Right lobe of liver (tissue), 6 donors: ENCODE measurements around the gene SH2D3A. TPM values are rescaled to one million over a fixed set of nuclear protein-coding genes. Genes with fewer than 3 reads are reported as not detected.

Source experiments
- ATAC-seq, 4 donors: fragments of 200-7000 bp; cut with Tn5 transposase; one replicate each; pipeline ENCODE4 v1.9.1; 2020; ENCODE audit warnings: mild to moderate bottlenecking in 4 of 4, moderate library complexity in 4 of 4
- DNase-seq, 3 donors: peaks; one replicate each; pipeline ENCODE4 v3.0.0-alpha.2; 2020
- H3K27ac ChIP-seq, 3 donors: fragments of 200-600 bp; one replicate each; pipeline ENCODE4 v1.8.0; 2022
- H3K27me3 ChIP-seq, 2 donors: fragments of 200-600 bp; one replicate each; pipeline ENCODE4 v1.8.0; 2022
- H3K36me3 ChIP-seq, 4 donors: fragments of 200-600 bp; sonication (generic) in 1 of 4; one replicate each; pipeline versions ENCODE4 v1.5.1 to v1.8.0; 2017 to 2022; ENCODE audit warnings: control low read depth in 1 of 4
- H3K4me1 ChIP-seq, 4 donors: fragments of 200-600 bp; sonication (generic) in 1 of 4; one replicate each; pipeline versions ENCODE4 v1.5.1 to v1.8.0; 2017 to 2022; ENCODE audit warnings: control low read depth in 1 of 4
- H3K4me3 ChIP-seq, 3 donors: fragments of 200-600 bp; one replicate each; pipeline ENCODE4 v1.8.0; 2022
- H3K9me3 ChIP-seq, 4 donors: fragments of 200-600 bp; sonication (generic) in 1 of 4; one replicate each; pipeline versions ENCODE4 v1.5.1 to v1.8.0; 2017 to 2022; ENCODE audit warnings: control low read depth in 1 of 4
- POLR2A ChIP-seq: fragments of 450-650 bp; IDR thresholded peaks from one replicate; pipeline ENCODE4 v1.6.1; 2017; ENCODE audit warnings: antibody characterized with exemption, mild to moderate bottlenecking
- WGBS: methylation state at CpG from one replicate; pipeline ENCODE4 v1.1.6; 2018; ENCODE audit warnings: low coverage, low lambda C conversion rate; ENCODE audit not compliant: insufficient coverage; ENCODE audit errors: missing lambda C conversion rate; 5-methylcytosine and 5-hydroxymethylcytosine counted together
- intact Hi-C, 2 donors: fragments of 100-400 bp; cut with DNase I; formaldehyde crosslinking; loops; one replicate each; pipeline versions ENCODE4 v1.11.2 to v1.14.1; 2022
- total RNA-seq, 6 experiments: library from RNA; depleted of rRNA in 2 of 6; stranded (reverse); fragments of >200 nt in 2 of 6; fragmentation: NEBNext Ultra II Directional in 3 of 6; extraction: Animal tissue kit (Norgen Biotek cat#: 25700) in 3 of 6; gene quantifications; one replicate each; pipeline versions ENCODE4 v1.1.0 to v1.2.4, GENCODE V29; 2016 to 2023
- TF ChIP-seq, protein P1 (sequence below), 4 donors: fragments of 200-600 bp in 3 of 4; fragments of 450-650 bp in 1 of 4; IDR thresholded peaks; one replicate each; pipeline versions ENCODE4 v1.5.1 to v1.8.0; 2016 to 2022; ENCODE audit warnings: antibody characterized with exemption in 4 of 4, mild to moderate bottlenecking in 2 of 4
- donor health status: DM: no; HTN: yes; CAD: no.
- donor health status: DM: no; HTN: no; CAD: no.
- donor health status: DM: no; HTN: no; CAD: no.
- donor health status: DM: no; HTN: yes; CAD: no.
- donor health status: DM: no; HTN: yes; CAD: no.

The SH2D3A gene
- total RNA-seq, 6 experiments from 2014 or later, result 0.72 to 2.3 (median 1.3) TPM

- intact Hi-C loops, result no loop called here
- Histone ChIP-seq H3K27ac (no peak overlapping the region), H3K4me1 (peaks cover 0 to 17% (median under 1%) of the 10 kb centered on the region in 4 donors), H3K27me3 (no peaks in the 10 kb centered on the region), H3K4me3 (peak overlapping the region in 2 of 3 donors; percentile 11 to 60), H3K36me3 (peaks cover 5 to 42% (median 24%) of the 10 kb centered on the region in 4 donors), H3K9me3 (no peaks in the 10 kb centered on the region)
- TF ChIP-seq POLR2A, result no peak
- TF ChIP-seq, protein P1, sequence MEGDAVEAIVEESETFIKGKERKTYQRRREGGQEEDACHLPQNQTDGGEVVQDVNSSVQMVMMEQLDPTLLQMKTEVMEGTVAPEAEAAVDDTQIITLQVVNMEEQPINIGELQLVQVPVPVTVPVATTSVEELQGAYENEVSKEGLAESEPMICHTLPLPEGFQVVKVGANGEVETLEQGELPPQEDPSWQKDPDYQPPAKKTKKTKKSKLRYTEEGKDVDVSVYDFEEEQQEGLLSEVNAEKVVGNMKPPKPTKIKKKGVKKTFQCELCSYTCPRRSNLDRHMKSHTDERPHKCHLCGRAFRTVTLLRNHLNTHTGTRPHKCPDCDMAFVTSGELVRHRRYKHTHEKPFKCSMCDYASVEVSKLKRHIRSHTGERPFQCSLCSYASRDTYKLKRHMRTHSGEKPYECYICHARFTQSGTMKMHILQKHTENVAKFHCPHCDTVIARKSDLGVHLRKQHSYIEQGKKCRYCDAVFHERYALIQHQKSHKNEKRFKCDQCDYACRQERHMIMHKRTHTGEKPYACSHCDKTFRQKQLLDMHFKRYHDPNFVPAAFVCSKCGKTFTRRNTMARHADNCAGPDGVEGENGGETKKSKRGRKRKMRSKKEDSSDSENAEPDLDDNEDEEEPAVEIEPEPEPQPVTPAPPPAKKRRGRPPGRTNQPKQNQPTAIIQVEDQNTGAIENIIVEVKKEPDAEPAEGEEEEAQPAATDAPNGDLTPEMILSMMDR (IDR thresholded peaks at IDR 0.05), result no peak
- WGBS, result 51% methylated on average over 8 of the region's 10 CpGs
- peak in 2 of 3 donors; percentile 39 to 59 for DNase-seq
- ATAC-seq, result no peak
These were observed 50.2 kb downstream of the SH2D3A start for GRCh38 chr19:6717036-6717435.

GRCh38 chr19:6716610-6716970, 50.6 kb downstream of the SH2D3A start:
- no peak for ATAC-seq
- peaks cover 8 to 46% (median 27%) of the 10 kb centered on the region in 4 donors for H3K36me3 ChIP-seq
- no peak for DNase-seq
- H3K4me3 ChIP-seq, result peak overlapping the region in 2 of 3 donors; percentile 11 to 60
- H3K9me3 ChIP-seq, result no peaks in the 10 kb centered on the region
- 67% methylated on average over 6 of the region's 6 CpGs for WGBS
- no peak overlapping the region for H3K27ac ChIP-seq
- peaks cover 0 to 17% (median 3%) of the 10 kb centered on the region in 4 donors for H3K4me1 ChIP-seq
- no peaks in the 10 kb centered on the region for H3K27me3 ChIP-seq
- intact Hi-C loops, result no loop called here
- TF ChIP-seq POLR2A, result no peak
- TF ChIP-seq, protein P1 (IDR thresholded peaks at IDR 0.05), result no peak

DNA sequence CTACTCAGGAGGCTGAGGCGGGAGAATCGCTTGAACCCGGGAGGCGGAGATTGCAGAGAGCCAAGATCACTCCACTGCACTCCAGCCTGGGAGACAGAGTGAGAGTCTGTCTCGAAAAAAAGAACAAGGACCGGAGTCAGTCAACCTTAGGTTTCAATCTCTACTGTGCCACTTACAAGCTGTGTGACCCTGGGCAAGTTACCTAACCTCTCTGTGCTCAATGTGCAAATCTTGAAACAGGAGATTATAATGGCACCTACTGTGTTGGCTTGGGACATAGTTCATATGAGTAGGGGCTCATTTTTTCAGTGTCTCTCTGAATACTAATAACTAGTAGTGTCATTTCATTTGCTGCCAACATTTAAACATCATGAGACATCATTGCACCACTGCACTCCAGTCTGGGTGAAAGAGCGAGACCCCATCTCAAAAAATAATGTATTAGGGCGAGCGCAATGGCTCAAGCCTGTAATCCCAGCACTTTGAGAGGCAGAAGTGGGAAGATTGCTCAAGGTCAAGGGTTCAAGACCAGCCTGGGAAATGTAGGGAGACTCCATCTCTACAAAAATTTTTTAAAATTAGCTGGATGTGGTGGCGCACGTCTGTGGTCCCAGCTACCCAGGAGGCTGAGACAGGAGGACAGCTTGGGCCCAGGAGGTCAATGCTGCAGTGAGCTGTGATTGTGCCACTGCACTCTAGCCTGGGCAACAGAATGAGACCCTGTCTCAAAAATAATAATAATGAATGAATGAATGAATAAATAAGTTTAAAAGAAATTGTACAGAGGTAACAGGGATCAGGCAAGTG, 52.3 kb downstream of the SH2D3A start:
- ATAC-seq, result peak in 3 of 4 donors; percentile 1 to 11 (median 5)
- no peak overlapping the region for H3K27ac ChIP-seq
- no peak overlapping the region for H3K4me3 ChIP-seq
- peaks cover 8 to 61% (median 38%) of the 10 kb centered on the region in 4 donors for H3K36me3 ChIP-seq
- H3K9me3 ChIP-seq, result no peaks in the 10 kb centered on the region
- intact Hi-C loops, result no loop called here
- no peak for TF ChIP-seq POLR2A
- TF ChIP-seq, protein P1 (IDR thresholded peaks at IDR 0.05), result no peak
- DNase-seq, result peak in 2 of 3 donors; percentile 22 to 59
- H3K4me1 ChIP-seq, result peaks cover 0 to 22% (median 4%) of the 10 kb centered on the region in 4 donors
- no peaks in the 10 kb centered on the region for H3K27me3 ChIP-seq
- 61% methylated on average over 11 of the region's 11 CpGs for WGBS

- Histone ChIP-seq H3K27me3 (no peaks in the 10 kb centered on the region), H3K36me3 (peaks cover 8 to 67% (median 43%) of the 10 kb centered on the region in 4 donors), H3K9me3 (no peaks in the 10 kb centered on the region), H3K4me1 (peaks cover 0 to 22% (median 4%) of the 10 kb centered on the region in 4 donors), H3K4me3 (no peak overlapping the region), H3K27ac (no peak overlapping the region)
- 34% methylated on average over 20 of the region's 24 CpGs for WGBS
- DNase-seq (peak in 2 of 3 donors; percentile 73 to 83), ATAC-seq (peak; percentile 3 to 21 (median 13))
- TF ChIP-seq, protein P1 (IDR thresholded peaks at IDR 0.05), result no peak
- peak; percentile 66 for TF ChIP-seq POLR2A
- intact Hi-C loops, result no loop called here
These were observed 53.2 kb downstream of the SH2D3A start for GRCh38 chr19:6713773-6714692.
